ENCODE measurements around the gene LAG3. TPM values are rescaled to one million over a fixed set of nuclear protein-coding genes. Genes with fewer than 3 reads are reported as not detected.
A peak's percentile ranks its signal among the peaks of the same experiment; 100 is the strongest.
"Not testable (repeated sequence)": the region's sequence is repeated elsewhere in the genome, so short reads cannot be mapped to it uniquely, and the experiment has no call there.

The LAG3 gene
- polyA plus RNA-seq, 4 donors: 0.67 to 5.9 (median 1.3) TPM

DNA sequence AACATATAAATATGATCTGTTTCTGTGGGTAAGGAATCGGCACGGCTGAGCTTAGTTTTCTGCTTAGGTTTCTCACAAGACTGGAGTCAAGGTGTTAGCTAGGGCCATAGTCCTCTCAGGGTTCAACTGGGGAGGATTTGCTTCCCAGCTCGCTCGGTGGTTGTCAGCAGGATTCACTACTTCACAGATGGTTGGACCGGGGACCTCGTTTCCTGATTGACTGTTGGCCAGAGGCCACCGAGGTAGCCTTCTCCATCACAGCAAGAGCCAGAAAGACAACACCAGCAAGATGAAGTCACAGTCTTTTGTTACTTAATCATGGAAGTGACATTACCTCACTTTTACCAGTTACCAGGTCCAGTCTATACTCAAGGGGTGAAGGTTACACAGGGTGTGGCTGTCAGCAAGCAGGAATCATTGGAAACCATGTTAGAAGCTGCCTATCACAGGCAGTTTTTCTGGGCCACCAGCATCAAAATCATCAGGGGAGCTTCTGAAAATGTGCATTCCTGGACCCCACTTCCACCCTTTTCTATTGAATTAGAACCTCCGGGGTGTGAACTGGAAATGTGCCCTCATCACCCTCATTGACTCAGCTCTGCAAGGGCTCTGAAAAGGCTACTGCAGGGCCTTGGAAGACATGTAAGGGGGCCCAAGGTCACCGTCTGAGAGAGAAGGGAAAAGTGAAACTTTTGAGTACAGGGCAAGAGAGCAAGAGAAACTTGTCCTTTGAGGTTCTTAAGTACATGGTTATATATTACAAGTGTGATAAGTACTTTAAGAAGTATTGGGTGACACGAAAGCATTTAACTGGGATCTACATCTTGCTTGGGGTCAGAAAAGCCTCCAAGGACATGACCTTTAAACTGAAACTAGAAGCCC is 37.6 kb upstream of the LAG3 start:
- no peaks in the 10 kb centered on the region for H3K27me3 ChIP-seq (ENCODE audit: control insufficient read depth in 3 of 3, insufficient read depth in 3 of 3, low read length in 3 of 3)
- 62 to 74% (median 70%) methylated on average over 10 of the region's 10 CpGs for WGBS, 3 donors
- H3K9me3 ChIP-seq (ENCODE audit: control insufficient read depth in 2 of 2, insufficient read depth in 1 of 2, low read depth in 1 of 2, low read length in 1 of 2): no peaks in the 10 kb centered on the region
- DNase-seq (peak; percentile 61 to 73), FAIRE-seq (no peak)
- peaks cover 0 to 10% (median 2%) of the 10 kb centered on the region in 3 donors for H3K4me1 ChIP-seq (ENCODE audit: control insufficient read depth in 3 of 3, insufficient read depth in 2 of 3, low read depth in 1 of 3, low read length in 2 of 3)
- no peak overlapping the region for H3K4me3 ChIP-seq (ENCODE audit: low read depth in 1 of 3, low read length in 3 of 3)
- H3K27ac ChIP-seq (ENCODE audit: low read depth in 1 of 3, low read length in 2 of 3): peak overlapping the region in 2 of 3 donors; percentile 8 to 60
- peaks cover 1 to 34% (median 2%) of the 10 kb centered on the region in 3 donors for H3K36me3 ChIP-seq (ENCODE audit: control insufficient read depth in 3 of 3, insufficient read depth in 2 of 3, low read depth in 1 of 3, low read length in 3 of 3)

DNA sequence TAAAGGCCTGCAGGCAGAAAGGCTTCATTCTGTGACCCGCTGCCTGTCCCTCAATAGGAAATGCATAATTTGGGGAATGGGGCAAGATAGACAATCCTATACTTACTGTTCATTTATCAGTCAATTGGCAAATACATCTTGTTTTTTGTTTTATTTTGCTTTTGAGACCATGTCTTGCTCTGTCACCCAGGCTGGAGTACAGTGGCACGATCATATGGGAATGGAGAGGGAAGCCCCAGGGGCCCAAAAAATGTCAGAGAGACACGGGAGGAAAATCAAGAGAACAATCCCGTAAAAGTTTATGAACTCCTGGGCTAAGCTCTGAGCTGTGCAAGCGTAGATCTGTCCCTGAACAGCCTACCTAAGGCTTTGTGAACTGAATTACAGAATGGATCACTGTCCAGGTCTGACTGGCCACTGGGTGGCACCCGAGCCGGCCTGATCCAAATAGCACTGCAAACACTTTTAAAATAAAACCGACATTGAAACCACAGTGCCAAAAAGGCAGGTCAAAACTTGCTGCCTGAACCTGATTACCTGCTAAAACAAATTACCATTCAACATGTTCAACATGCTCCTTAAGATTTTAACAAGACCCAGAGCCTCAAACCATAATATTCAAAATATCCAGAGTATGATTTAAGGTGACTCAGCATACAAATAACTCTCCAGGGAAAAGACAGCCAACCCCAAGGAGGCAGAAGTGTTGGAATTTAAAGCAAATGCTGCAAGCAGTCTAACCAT is 36.7 kb upstream of the LAG3 start:
- no peak for FAIRE-seq
- peak overlapping the region in 1 of 3 donors; percentile 8 for H3K27ac ChIP-seq (ENCODE audit: low read depth in 1 of 3, low read length in 2 of 3)

DNA sequence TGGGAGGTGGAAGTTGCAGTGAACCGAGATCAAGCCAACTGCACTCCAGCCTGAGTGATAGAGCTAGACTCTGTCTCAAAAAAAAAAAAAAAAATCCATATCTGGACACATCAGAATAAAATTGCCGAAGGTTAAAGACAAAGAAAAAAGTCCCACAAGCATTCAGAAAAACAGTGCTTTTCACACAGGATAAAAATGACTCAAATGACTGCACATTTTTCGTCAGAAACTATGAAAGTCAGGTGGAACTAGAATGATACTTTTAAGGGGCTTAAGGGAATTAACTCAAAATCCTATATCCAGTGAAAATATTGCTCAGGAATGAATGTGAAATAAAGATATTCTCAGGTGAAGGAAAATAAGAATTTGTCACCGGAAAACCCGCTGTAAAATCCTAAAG is 35.6 kb upstream of the LAG3 start:
- 91 to 97% (median 93%) methylated on average over 5 of the region's 5 CpGs for WGBS, 3 donors
- no peak for DNase-seq
- Histone ChIP-seq H3K4me3 (ENCODE audit: low read depth in 1 of 3, low read length in 3 of 3) (no peak overlapping the region), H3K27ac (ENCODE audit: low read depth in 1 of 3, low read length in 2 of 3) (no peak overlapping the region), H3K9me3 (ENCODE audit: control insufficient read depth in 2 of 2, insufficient read depth in 1 of 2, low read depth in 1 of 2, low read length in 1 of 2) (no peaks in the 10 kb centered on the region), H3K4me1 (ENCODE audit: control insufficient read depth in 3 of 3, insufficient read depth in 2 of 3, low read depth in 1 of 3, low read length in 2 of 3) (peaks cover 0 to 10% (median 2%) of the 10 kb centered on the region in 3 donors), H3K36me3 (ENCODE audit: control insufficient read depth in 3 of 3, insufficient read depth in 2 of 3, low read depth in 1 of 3, low read length in 3 of 3) (peaks cover 0 to 15% (median 0%) of the 10 kb centered on the region in 3 donors), H3K27me3 (ENCODE audit: control insufficient read depth in 3 of 3, insufficient read depth in 3 of 3, low read length in 3 of 3) (no peaks in the 10 kb centered on the region)
- no peak for FAIRE-seq

More for the DNA sequence above, 36.7 kb upstream of the LAG3 start:
- no peaks in the 10 kb centered on the region for H3K9me3 ChIP-seq (ENCODE audit: control insufficient read depth in 2 of 2, insufficient read depth in 1 of 2, low read depth in 1 of 2, low read length in 1 of 2)
- H3K36me3 ChIP-seq (ENCODE audit: control insufficient read depth in 3 of 3, insufficient read depth in 2 of 3, low read depth in 1 of 3, low read length in 3 of 3): peaks cover 0 to 25% (median 0%) of the 10 kb centered on the region in 3 donors
- no peaks in the 10 kb centered on the region for H3K27me3 ChIP-seq (ENCODE audit: control insufficient read depth in 3 of 3, insufficient read depth in 3 of 3, low read length in 3 of 3)
- WGBS, 3 donors: 43 to 45% (median 44%) methylated on average over 8 of the region's 8 CpGs
- peaks cover 0 to 10% (median 2%) of the 10 kb centered on the region in 3 donors for H3K4me1 ChIP-seq (ENCODE audit: control insufficient read depth in 3 of 3, insufficient read depth in 2 of 3, low read depth in 1 of 3, low read length in 2 of 3)
- peak; percentile 63 to 67 for DNase-seq
- H3K4me3 ChIP-seq (ENCODE audit: low read depth in 1 of 3, low read length in 3 of 3): no peak overlapping the region

DNA sequence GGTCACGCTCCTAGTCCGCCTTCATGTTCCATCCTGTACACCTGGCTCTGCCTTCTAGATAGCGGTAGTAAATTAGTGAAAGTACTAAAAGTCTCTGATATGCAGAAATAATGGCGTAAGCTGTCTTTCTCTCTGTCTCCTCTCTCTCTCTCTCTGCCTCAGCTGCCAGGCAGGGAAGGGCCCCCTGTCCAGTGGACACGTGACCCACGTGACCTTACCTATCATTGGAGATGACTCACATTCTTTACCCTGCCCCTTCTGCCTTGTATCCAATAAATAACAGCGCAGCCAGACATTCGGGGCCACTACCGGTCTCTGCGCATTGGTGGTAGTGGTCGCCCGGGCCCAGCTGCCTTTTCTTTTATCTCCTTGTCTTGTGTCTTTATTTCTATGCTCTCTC is 30.2 kb upstream of the LAG3 start:
- H3K36me3 ChIP-seq (ENCODE audit: control insufficient read depth in 3 of 3, insufficient read depth in 2 of 3, low read depth in 1 of 3, low read length in 3 of 3): peaks cover 0 to 26% (median 0%) of the 10 kb centered on the region in 3 donors
- WGBS, 3 donors: 68 to 93% (median 89%) methylated on average over 8 to 12 of the region's 12 CpGs
- FAIRE-seq; H3K4me3 ChIP-seq (ENCODE audit: low read depth in 1 of 3, low read length in 3 of 3); H3K4me1 ChIP-seq (ENCODE audit: control insufficient read depth in 3 of 3, insufficient read depth in 2 of 3, low read depth in 1 of 3, low read length in 2 of 3); H3K27me3 ChIP-seq (ENCODE audit: control insufficient read depth in 3 of 3, insufficient read depth in 3 of 3, low read length in 3 of 3); DNase-seq; H3K27ac ChIP-seq (ENCODE audit: low read depth in 1 of 3, low read length in 2 of 3); H3K9me3 ChIP-seq (ENCODE audit: control insufficient read depth in 2 of 2, insufficient read depth in 1 of 2, low read depth in 1 of 2, low read length in 1 of 2): not testable (repeated sequence)

- 63 to 76% (median 66%) methylated on average over 3 of the region's 3 CpGs for WGBS, 3 donors
- Histone ChIP-seq H3K9me3 (ENCODE audit: control insufficient read depth in 2 of 2, insufficient read depth in 1 of 2, low read depth in 1 of 2, low read length in 1 of 2) (no peaks in the 10 kb centered on the region), H3K36me3 (ENCODE audit: control insufficient read depth in 3 of 3, insufficient read depth in 2 of 3, low read depth in 1 of 3, low read length in 3 of 3) (peaks cover 0 to 33% (median 4%) of the 10 kb centered on the region in 3 donors), H3K4me3 (ENCODE audit: low read depth in 1 of 3, low read length in 3 of 3) (no peak overlapping the region), H3K27ac (ENCODE audit: low read depth in 1 of 3, low read length in 2 of 3) (no peak overlapping the region), H3K27me3 (ENCODE audit: control insufficient read depth in 3 of 3, insufficient read depth in 3 of 3, low read length in 3 of 3) (no peaks in the 10 kb centered on the region), H3K4me1 (ENCODE audit: control insufficient read depth in 3 of 3, insufficient read depth in 2 of 3, low read depth in 1 of 3, low read length in 2 of 3) (no peaks in the 10 kb centered on the region)
- DNase-seq (no peak), FAIRE-seq (no peak)
These were observed 29.5 kb upstream of the LAG3 start for GRCh38 chr12:6742834-6743233.

GRCh38 chr12:6743300-6743699 is 29.0 kb upstream of the LAG3 start:
- H3K27ac ChIP-seq (ENCODE audit: low read depth in 1 of 3, low read length in 2 of 3); H3K27me3 ChIP-seq (ENCODE audit: control insufficient read depth in 3 of 3, insufficient read depth in 3 of 3, low read length in 3 of 3); H3K9me3 ChIP-seq (ENCODE audit: control insufficient read depth in 2 of 2, insufficient read depth in 1 of 2, low read depth in 1 of 2, low read length in 1 of 2); H3K4me1 ChIP-seq (ENCODE audit: control insufficient read depth in 3 of 3, insufficient read depth in 2 of 3, low read depth in 1 of 3, low read length in 2 of 3); DNase-seq; H3K4me3 ChIP-seq (ENCODE audit: low read depth in 1 of 3, low read length in 3 of 3); FAIRE-seq: not testable (repeated sequence)
- 36 to 62% (median 43%) methylated on average over 7 of the region's 7 CpGs for WGBS, 3 donors
- H3K36me3 ChIP-seq (ENCODE audit: control insufficient read depth in 3 of 3, insufficient read depth in 2 of 3, low read depth in 1 of 3, low read length in 3 of 3): peaks cover 0 to 38% (median 8%) of the 10 kb centered on the region in 3 donors

- Histone ChIP-seq H3K27me3 (ENCODE audit: control insufficient read depth in 3 of 3, insufficient read depth in 3 of 3, low read length in 3 of 3) (no peaks in the 10 kb centered on the region), H3K4me3 (ENCODE audit: low read depth in 1 of 3, low read length in 3 of 3) (no peak overlapping the region), H3K27ac (ENCODE audit: low read depth in 1 of 3, low read length in 2 of 3) (peak overlapping the region in 1 of 3 donors; percentile 56), H3K4me1 (ENCODE audit: control insufficient read depth in 3 of 3, insufficient read depth in 2 of 3, low read depth in 1 of 3, low read length in 2 of 3) (no peaks in the 10 kb centered on the region), H3K9me3 (ENCODE audit: control insufficient read depth in 2 of 2, insufficient read depth in 1 of 2, low read depth in 1 of 2, low read length in 1 of 2) (no peaks in the 10 kb centered on the region), H3K36me3 (ENCODE audit: control insufficient read depth in 3 of 3, insufficient read depth in 2 of 3, low read depth in 1 of 3, low read length in 3 of 3) (peaks cover 5 to 61% (median 29%) of the 10 kb centered on the region in 3 donors)
- FAIRE-seq: no peak
- no peak for DNase-seq
- 62 to 80% (median 78%) methylated on average over 12 to 13 of the region's 13 CpGs for WGBS, 3 donors
These were observed 26.4 kb upstream of the LAG3 start for GRCh38 chr12:6745741-6746525.

GRCh38 chr12:6747216-6747615 is 25.1 kb upstream of the LAG3 start:
- WGBS, 3 donors: 74 to 80% (median 79%) methylated on average over 4 of the region's 4 CpGs
- H3K27ac ChIP-seq (ENCODE audit: low read depth in 1 of 3, low read length in 2 of 3): no peak overlapping the region
- H3K9me3 ChIP-seq (ENCODE audit: control insufficient read depth in 2 of 2, insufficient read depth in 1 of 2, low read depth in 1 of 2, low read length in 1 of 2): no peaks in the 10 kb centered on the region
- H3K27me3 ChIP-seq (ENCODE audit: control insufficient read depth in 3 of 3, insufficient read depth in 3 of 3, low read length in 3 of 3): no peaks in the 10 kb centered on the region
- H3K4me3 ChIP-seq (ENCODE audit: low read depth in 1 of 3, low read length in 3 of 3): no peak overlapping the region
- peaks cover 0 to 6% (median 6%) of the 10 kb centered on the region in 3 donors for H3K4me1 ChIP-seq (ENCODE audit: control insufficient read depth in 3 of 3, insufficient read depth in 2 of 3, low read depth in 1 of 3, low read length in 2 of 3)
- no peak for DNase-seq
- no peak for FAIRE-seq
- peaks cover 7 to 74% (median 29%) of the 10 kb centered on the region in 3 donors for H3K36me3 ChIP-seq (ENCODE audit: control insufficient read depth in 3 of 3, insufficient read depth in 2 of 3, low read depth in 1 of 3, low read length in 3 of 3)

Data from small intestine (tissue), 7 donors.